K562 (cell line): ENCODE results near the gene AP3M1. TPM values are rescaled to one million over a fixed set of nuclear protein-coding genes. Genes with fewer than 3 reads are reported as not detected.

Experiments
- ATAC-seq: fragments of 200-7000 bp; cut with Tn5 transposase; 3 replicates; pipeline ENCODE4 v1.9.1; 2020; ENCODE audit warnings: moderate library complexity
- BruUV-seq: library from RNA; stranded (reverse); fragments of 400-500 nt; replicated peaks from 2 replicates; lab custom pipeline; 2021; lab: Mats Ljungman, UMichigan
- CTCF ChIA-PET: fragments of 300-600 bp; formaldehyde crosslinking; extraction: SDS; loops from one replicate; lab custom pipeline; 2021; ENCODE audit warnings: low intra/inter-chr PET ratio; lab: Yijun Ruan, JAX
- POLR2A ChIA-PET: fragments of 300-600, 350-650 bp; sonication (Branson Sonifier 250); formaldehyde crosslinking; extraction: SDS; loops from one replicate; lab custom pipeline; 2021; ENCODE audit warnings: antibody characterized with exemption, inconsistent platforms; lab: Yijun Ruan, JAX
- DNase-seq, 4 experiments: peaks; one replicate each; pipeline versions ENCODE4 v3.0.0 to v3.0.0-alpha.2; 2011 to 2018; ENCODE audit warnings: low spot score in 3 of 4, mixed read lengths in 3 of 4; ENCODE audit errors: extremely low read depth in 1 of 4
- FAIRE-seq: peaks from 2 replicates; lab custom pipeline; 2011; peaks lifted over from hg19 to GRCh38; lab: Jason Lieb, UNC
- H2AFZ ChIP-seq: 2 replicates; pipeline ENCODE4 v1.6.0; 2011; ENCODE audit warnings: low read depth, low read length, control low read depth, inconsistent platforms
- H3K27ac ChIP-seq: fragments of 200-600 bp; 3 replicates; pipeline ENCODE4 v1.8.0; 2011; ENCODE audit warnings: low read depth, mild to moderate bottlenecking, control low read depth, inconsistent platforms, low read length, moderate library complexity, mixed read lengths; ENCODE audit errors: extremely low read depth
- H3K27me3 ChIP-seq, 2 experiments: fragments of 300-600 bp in 1 of 2; 2 replicates in 1 of 2; 3 replicates in 1 of 2; pipeline versions ENCODE4 v1.6.0 to v1.8.0; 2011; ENCODE audit warnings: inconsistent platforms in 2 of 2, low read length in 2 of 2, mild to moderate bottlenecking in 1 of 2, mixed read lengths in 1 of 2, moderate library complexity in 1 of 2; ENCODE audit not compliant: control insufficient read depth in 2 of 2, insufficient read depth in 2 of 2
- H3K36me3 ChIP-seq: fragments of 300-600 bp; 3 replicates; pipeline ENCODE4 v1.8.0; 2011; ENCODE audit warnings: mild to moderate bottlenecking, low read length, inconsistent platforms; ENCODE audit not compliant: control insufficient read depth, insufficient read depth
- H3K4me1 ChIP-seq, 2 experiments: fragments of 200-600 bp in 1 of 2; replicated peaks in 1 of 2; 2 replicates in 1 of 2; 3 replicates in 1 of 2; pipeline versions ENCODE4 v1.5.1 to v1.8.0; 2011; ENCODE audit warnings: inconsistent platforms in 2 of 2, low read length in 2 of 2, mild to moderate bottlenecking in 1 of 2, mixed read lengths in 1 of 2, moderate library complexity in 1 of 2; ENCODE audit not compliant: control insufficient read depth in 2 of 2, insufficient read depth in 2 of 2
- H3K4me2 ChIP-seq: 2 replicates; pipeline ENCODE4 v1.6.1; 2011; ENCODE audit warnings: low read length, control low read depth, inconsistent platforms, mixed read lengths; ENCODE audit not compliant: insufficient read depth
- H3K4me3 ChIP-seq: fragments of 200-600 bp; sonication (generic), shearing (Covaris generic); 2 replicates; pipeline ENCODE4 v1.5.1; 2016; ENCODE audit warnings: control low read depth, inconsistent platforms
- H3K79me2 ChIP-seq: fragments of 200-600 bp; 3 replicates; pipeline ENCODE4 v1.8.0; 2011; ENCODE audit warnings: low read length, inconsistent platforms; ENCODE audit not compliant: control insufficient read depth, insufficient read depth
- H3K9ac ChIP-seq, 2 experiments: 2 replicates each; pipeline versions ENCODE4 v1.6.0 to v1.6.1; 2011; ENCODE audit warnings: low read depth in 2 of 2, low read length in 2 of 2, control low read depth in 1 of 2, inconsistent platforms in 1 of 2, mild to moderate bottlenecking in 1 of 2, mixed read lengths in 1 of 2; ENCODE audit not compliant: insufficient read depth in 1 of 2
- H3K9me1 ChIP-seq: one replicate; pipeline ENCODE4 v1.6.0; 2011; ENCODE audit warnings: inconsistent platforms, mild to moderate bottlenecking, low read length, moderate library complexity; ENCODE audit not compliant: control insufficient read depth, insufficient read depth
- H3K9me3 ChIP-seq: replicated peaks from 2 replicates; pipeline ENCODE4 v1.5.1; 2011; ENCODE audit warnings: low read depth, low read length, inconsistent platforms; ENCODE audit not compliant: control insufficient read depth, insufficient read depth
- H4K20me1 ChIP-seq: replicated peaks from 2 replicates; pipeline ENCODE4 v1.6.1; 2011; ENCODE audit warnings: low read length, inconsistent platforms, mixed read lengths; ENCODE audit not compliant: control insufficient read depth, insufficient read depth
- CSDE1 ChIP-seq, 2 experiments: fragments of 450-650 bp; IDR thresholded peaks; 2 replicates each; pipeline ENCODE4 v1.6.1; 2016; ENCODE audit warnings: mild to moderate bottlenecking in 1 of 2
- HDGF ChIP-seq: fragments of 450-650 bp; IDR thresholded peaks from 2 replicates; pipeline ENCODE4 v1.6.1; 2016
- KAT8 ChIP-seq: fragments of 450-650 bp; IDR thresholded peaks from 2 replicates; pipeline ENCODE4 v1.6.1; 2016; ENCODE audit warnings: low read depth, mild to moderate bottlenecking
- MEIS2 ChIP-seq: fragments of 450-650 bp; IDR thresholded peaks from 2 replicates; pipeline ENCODE4 v1.6.1; 2014; ENCODE audit warnings: mild to moderate bottlenecking; ENCODE audit not compliant: partially characterized antibody
- MXD1 ChIP-seq: fragments of 250-450 bp; sonication (Bioruptor Pico); IDR thresholded peaks from 2 replicates; pipeline ENCODE4 v1.8.0; 2021; ENCODE audit warnings: borderline replicate concordance, mild to moderate bottlenecking, moderate library complexity; ENCODE audit not compliant: poor library complexity, severe bottlenecking
- POLR2A ChIP-seq: fragments of 450-650 bp; conservative IDR thresholded peaks from 2 replicates; pipeline ENCODE4 v1.6.1; 2016
- PTBP1 ChIP-seq: fragments of 200-400 bp; formaldehyde crosslinking; IDR thresholded peaks from 2 replicates; pipeline ENCODE4 v1.6.1; 2017; ENCODE audit warnings: low read depth, low read length
- RFX1 ChIP-seq: fragments of 450-650 bp; IDR thresholded peaks from 2 replicates; pipeline ENCODE4 v1.6.1; 2016; ENCODE audit warnings: mild to moderate bottlenecking, moderate library complexity
- SIX5 ChIP-seq, 2 experiments: IDR thresholded peaks; 2 replicates each; pipeline ENCODE4 v1.6.1; 2011; ENCODE audit warnings: low read length in 2 of 2, borderline replicate concordance in 1 of 2, low read depth in 1 of 2, mild to moderate bottlenecking in 1 of 2, moderate library complexity in 1 of 2; ENCODE audit not compliant: insufficient read depth in 1 of 2
- SMARCB1 ChIP-seq: IDR thresholded peaks from 2 replicates; pipeline ENCODE4 v1.6.1; 2011; ENCODE audit warnings: improper control_type of control experiment, low read depth; ENCODE audit not compliant: insufficient read length
- XRCC5 ChIP-seq: fragments of 200-400 bp; formaldehyde crosslinking; IDR thresholded peaks from 2 replicates; pipeline ENCODE4 v1.6.1; 2017; ENCODE audit warnings: low read depth, mild to moderate bottlenecking, low read length
- ZNF512 ChIP-seq: IDR thresholded peaks from 2 replicates; pipeline ENCODE4 v1.6.1; 2016; ENCODE audit warnings: missing genetic modification characterization, missing compliant biosample characterization
- ZSCAN32 ChIP-seq: fragments of 450-650 bp; formaldehyde crosslinking; IDR thresholded peaks from 2 replicates; pipeline ENCODE4 v1.4.0; 2020; ENCODE audit warnings: mild to moderate bottlenecking, moderate library complexity
- WGBS: fragments of 100-300 bp; shearing (Covaris generic); methylation state at CpG from one replicate; pipeline ENCODE4 v1.1.6; 2016; ENCODE audit warnings: low coverage, mixed read lengths; ENCODE audit not compliant: insufficient coverage; ENCODE audit errors: missing lambda C conversion rate; 5-methylcytosine and 5-hydroxymethylcytosine counted together
- in situ Hi-C: fragments of 300-500 bp; cut with MboI; formaldehyde crosslinking; loops from 4 replicates; pipeline ENCODE4 v1.15.0; 2018; ENCODE audit warnings: inconsistent platforms, mixed read lengths
- intact Hi-C: fragments of 100-400 bp; cut with micrococcal nuclease; formaldehyde crosslinking; loops from 2 replicates; pipeline ENCODE4 v1.14.2; 2022
- polyA plus RNA-seq, 8 experiments: library from polyadenylated mRNA; depleted of rRNA in 4 of 8; stranded (reverse) in 5 of 8; unstranded in 3 of 8; fragments of >200 nt; fragmentation: Nextera tagmentation in 2 of 8; fragmentation: Illumina TruSeq in 1 of 8; extraction: Ambion mirVana in 2 of 8; extraction: Trizol in 1 of 8; gene quantifications; 2 replicates each; pipeline versions ENCODE4 v1.2.1 to v1.2.3, GENCODE V29; 2011 to 2014; ENCODE audit warnings: inconsistent platforms in 1 of 8, missing spikeins in 1 of 8
- total RNA-seq, 7 experiments: library from RNA; depleted of rRNA in 6 of 7; stranded (reverse); fragments of >200 nt in 6 of 7; fragmentation: Illumina TruSeq in 2 of 7; extraction: Trizol in 2 of 7; gene quantifications; 2 replicates each; pipeline versions ENCODE4 v1.2.1 to v1.2.3, GENCODE V29; 2011 to 2021; ENCODE audit warnings: low replicate concordance in 1 of 7
- TF ChIP-seq, protein P1 (sequence below): sonication (generic); formaldehyde crosslinking; IDR thresholded peaks from 2 replicates; pipeline ENCODE4 v1.9.0; 2022; ENCODE audit warnings: mild to moderate bottlenecking, missing genetic modification reagents
- TF ChIP-seq, protein P2 (sequence below): sonication (generic); formaldehyde crosslinking; IDR thresholded peaks from 2 replicates; pipeline ENCODE4 v1.8.0; 2022; ENCODE audit warnings: mild to moderate bottlenecking, missing genetic modification reagents

AP3M1 gene
- total and polyA plus RNA-seq, 9 of the 15 experiments (the other 6 are each of a cell fraction or from before 2014, with no cell fraction given), result 44.3 to 135 (median 67.6) TPM

DNA sequence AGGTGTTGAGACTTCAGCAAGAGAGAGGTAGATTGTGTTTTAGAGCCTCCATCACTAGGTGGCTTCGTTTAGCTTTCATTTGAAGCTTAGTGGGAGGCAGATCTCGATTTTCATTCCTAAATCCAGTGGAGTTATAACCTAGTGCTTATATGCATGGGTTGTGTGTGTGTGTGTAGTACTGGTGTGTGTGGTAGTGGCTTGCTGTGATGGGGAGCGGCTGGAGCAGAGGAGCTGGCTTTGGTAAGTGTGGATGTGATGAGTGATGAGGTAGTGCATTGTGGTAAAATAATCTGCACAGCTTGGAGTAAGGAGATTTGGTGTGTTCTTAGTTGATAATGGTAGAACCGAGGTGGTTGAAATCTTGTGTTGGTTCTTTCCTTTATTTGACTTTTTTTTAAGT lies 43.2 kb downstream of the AP3M1 start (continued):
- TF ChIP-seq SMARCB1, result no peak
- no peak for TF ChIP-seq PTBP1
- 0 out of 2 replicates have a peak, but pooled peaks have one; percentile 33 for TF ChIP-seq HDGF
- TF ChIP-seq MXD1 (CRISPR knock-in tag), result no peak
- TF ChIP-seq CSDE1 (IDR thresholded peaks at IDR 0.05), result no peak
- no peak for TF ChIP-seq ZSCAN32 (CRISPR knock-in tag)
- TF ChIP-seq POLR2A, result 0 out of 2 replicates have a peak, but pooled peaks have one; percentile 27
- no peak for TF ChIP-seq KAT8
- TF ChIP-seq MEIS2, result peak; percentile 20
- TF ChIP-seq, protein P1, sequence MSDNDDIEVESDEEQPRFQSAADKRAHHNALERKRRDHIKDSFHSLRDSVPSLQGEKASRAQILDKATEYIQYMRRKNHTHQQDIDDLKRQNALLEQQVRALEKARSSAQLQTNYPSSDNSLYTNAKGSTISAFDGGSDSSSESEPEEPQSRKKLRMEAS (CRISPR knock-in tag), result no peak
- no peak for TF ChIP-seq SIX5 (IDR thresholded peaks at IDR 0.05; ENCODE audit: borderline replicate concordance in 1 of 2, insufficient read depth in 1 of 2, low read depth in 1 of 2, low read length in 2 of 2)
- no peak for TF ChIP-seq XRCC5

DNA sequence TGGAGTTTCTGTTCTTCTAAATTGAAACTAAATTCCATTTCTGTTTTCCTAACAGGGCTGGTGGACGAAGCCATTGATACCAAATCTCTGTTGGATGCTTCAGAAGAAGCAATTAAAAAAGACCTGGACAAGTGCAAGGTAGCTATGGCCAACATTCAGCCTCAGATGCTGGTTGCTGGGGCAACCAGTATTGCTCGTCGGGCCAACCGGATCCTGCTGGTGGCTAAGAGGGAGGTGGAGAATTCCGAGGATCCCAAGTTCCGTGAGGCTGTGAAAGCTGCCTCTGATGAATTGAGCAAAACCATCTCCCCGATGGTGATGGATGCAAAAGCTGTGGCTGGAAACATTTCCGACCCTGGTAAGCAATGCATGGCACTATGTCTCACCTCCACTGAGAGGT lies 45.6 kb downstream of the AP3M1 start:
- Histone ChIP-seq H2AFZ (no peak overlapping the region), H3K27me3 (no peaks in the 10 kb centered on the region), H3K9me1 (no peaks in the 10 kb centered on the region), H3K9ac (no peak overlapping the region), H3K9me3 (no peaks in the 10 kb centered on the region), H3K27ac (no peak overlapping the region), H4K20me1 (no peaks in the 10 kb centered on the region), H3K79me2 (no peaks in the 10 kb centered on the region), H3K4me1 (no peaks in the 10 kb centered on the region), H3K36me3 (peaks cover 92% of the 10 kb centered on the region), H3K4me2 (no peak overlapping the region), H3K4me3 (no peak overlapping the region)
- in situ Hi-C loops, result no loop called here
- TF ChIP-seq ZNF512 (tag), result no peak
- TF ChIP-seq RFX1, result peak; percentile 27; the same call in 1 of the 2 replicates
- TF ChIP-seq, protein P2, sequence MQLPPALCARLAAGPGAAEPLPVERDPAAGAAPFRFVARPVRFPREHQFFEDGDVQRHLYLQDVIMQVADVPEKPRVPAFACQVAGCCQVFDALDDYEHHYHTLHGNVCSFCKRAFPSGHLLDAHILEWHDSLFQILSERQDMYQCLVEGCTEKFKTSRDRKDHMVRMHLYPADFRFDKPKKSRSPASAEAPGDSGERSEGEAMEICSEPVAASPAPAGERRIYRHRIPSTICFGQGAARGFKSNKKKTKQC, result no peak
- FAIRE-seq (no peak), DNase-seq (no peak), ATAC-seq (no peak)
- BruUV-seq, result no TSS peak
- WGBS, result 93% methylated on average over 8 of the region's 8 CpGs
- ChIA-PET POLR2A (interaction anchor here (1.1 to 4.2 kb wide), 2 partner anchors 13 to 45 kb away, joined by 3 to 18 read pairs; partner anchors contain the start of genes ADK and AP3M1), CTCF (no interaction called here)
- intact Hi-C loops, result loop anchor here (10.0 kb wide), 1 partner anchor 320 kb away; the partner anchor contains the start of genes CHCHD1 and ZSWIM8
